ENCODE measurements around the gene LYRM2.

- TF ChIP-seq CTCF (IDR thresholded peaks at IDR 0.05 in 2 of 3, conservative IDR thresholded peaks at IDR 0.05 in 1 of 3; ENCODE audit: borderline replicate concordance in 1 of 3, insufficient read depth in 1 of 3, low read depth in 2 of 3, low read length in 2 of 3) (no peak), ZNF274 (IDR thresholded peaks at IDR 0.05; ENCODE audit: low read depth, low read length) (no peak), EZH2 (IDR thresholded peaks at IDR 0.05) (no peak), EGR1 (IDR thresholded peaks at IDR 0.05; ENCODE audit: low read depth) (no peak), RAD21 (IDR thresholded peaks at IDR 0.05; ENCODE audit: low read depth) (no peak), POLR2A (IDR thresholded peaks at IDR 0.05; ENCODE audit: borderline replicate concordance, extremely low read depth, insufficient read depth, insufficient read length) (no peak), POLR2AphosphoS5 (IDR thresholded peaks at IDR 0.05; ENCODE audit: low read depth, low read length) (no peak), CEBPB (IDR thresholded peaks at IDR 0.05; ENCODE audit: low read depth) (no peak), ATF3 (IDR thresholded peaks at IDR 0.05) (no peak), EZH2phosphoT487 (IDR thresholded peaks at IDR 0.05; ENCODE audit: borderline replicate concordance) (no peak), MAX (IDR thresholded peaks at IDR 0.05) (no peak), REST (IDR thresholded peaks at IDR 0.05; ENCODE audit: low read depth) (no peak), SRF (IDR thresholded peaks at IDR 0.05; ENCODE audit: low read depth) (no peak), YY1 (IDR thresholded peaks at IDR 0.05; ENCODE audit: extremely low read depth, insufficient replicate concordance, low read depth, low read length) (no peak)
Observed at GRCh38 chr6:89526563-89526869, 112.0 kb downstream of the LYRM2 start.

All from HCT116 (cell line).